MM.1S (cell line): ENCODE results near the gene PTPN20.
"Not testable (repeated sequence)": the region's sequence is repeated elsewhere in the genome, so short reads cannot be mapped to it uniquely, and the experiment has no call there.

Experiments
- CTCF ChIP-seq: fragments of 300-600 bp; sonication (generic); IDR thresholded peaks from 2 replicates; pipeline ENCODE4 v1.5.1; 2016; ENCODE audit warnings: antibody characterized with exemption, low read length, mixed read lengths
- EZH2 ChIP-seq: fragments of 300-600 bp; sonication (generic); optimal IDR thresholded peaks from 2 replicates; pipeline ENCODE3; 2017; ENCODE audit warnings: low read depth, mild to moderate bottlenecking, antibody characterized with exemption, low read length, mixed read lengths
- EZH2phosphoT487 ChIP-seq: fragments of 300-600 bp; sonication (generic); IDR thresholded peaks from 2 replicates; pipeline ENCODE4 v1.6.1; 2018; ENCODE audit warnings: antibody characterized with exemption, low read length

- TF ChIP-seq CTCF, EZH2, EZH2phosphoT487: not testable (repeated sequence)
Measured at GRCh38 chr10:46932383-46932782, 21.2 kb downstream of the PTPN20 start.
